ENCODE data around the gene DOK5.
A peak's percentile ranks its signal among the peaks of the same experiment; 100 is the strongest.
"Not testable (repeated sequence)": the region's sequence is repeated elsewhere in the genome, so short reads cannot be mapped to it uniquely, and the experiment has no call there.

The DOK5 gene

GRCh38 chr20:54470697-54471096 lies 4.7 kb upstream of the DOK5 start:
- Histone ChIP-seq H3K36me3 (ENCODE audit: control insufficient read depth in 1 of 2, insufficient read depth in 2 of 2, low read length in 2 of 2) (no peaks in the 10 kb centered on the region), H3K27me3 (ENCODE audit: low read depth, low read length) (no peaks in the 10 kb centered on the region), H3K9me3 (ENCODE audit: control insufficient read depth in 1 of 2, low read length in 2 of 2) (no peaks in the 10 kb centered on the region), H3K4me1 (ENCODE audit: control insufficient read depth in 1 of 2, insufficient read depth in 2 of 2, low read length in 2 of 2) (peaks cover 0 to 3% of the 10 kb centered on the region in 2 donors), H3K27ac (ENCODE audit: low read length) (no peak overlapping the region), H3K4me3 (ENCODE audit: low read depth in 1 of 2, low read length in 2 of 2) (no peak overlapping the region)

DNA sequence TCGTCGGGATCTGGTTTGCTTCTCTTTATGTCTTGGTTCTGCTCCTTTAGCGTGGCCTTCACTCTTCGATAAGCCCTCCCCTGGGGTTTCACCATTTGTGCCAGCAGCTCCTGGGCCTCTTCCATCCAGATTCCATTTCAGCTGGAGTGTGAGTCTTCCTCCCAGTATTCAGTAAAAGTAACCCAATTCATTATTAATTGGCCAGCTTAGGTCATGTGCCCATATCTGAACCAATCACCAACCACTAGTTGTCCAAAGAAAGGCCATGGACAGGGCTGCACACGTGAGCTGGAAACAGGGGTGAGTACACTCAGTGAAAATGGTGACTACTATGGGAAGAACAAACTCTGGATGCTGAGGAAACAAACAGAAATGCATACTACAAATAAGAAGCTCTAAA lies 2.8 kb upstream of the DOK5 start:
- H3K4me3 ChIP-seq (ENCODE audit: low read depth in 1 of 2, low read length in 2 of 2), result no peak overlapping the region
- peaks cover 0 to 11% of the 10 kb centered on the region in 2 donors for H3K4me1 ChIP-seq (ENCODE audit: control insufficient read depth in 1 of 2, insufficient read depth in 2 of 2, low read length in 2 of 2)
- no peaks in the 10 kb centered on the region for H3K36me3 ChIP-seq (ENCODE audit: control insufficient read depth in 1 of 2, insufficient read depth in 2 of 2, low read length in 2 of 2)
- H3K9me3 ChIP-seq (ENCODE audit: control insufficient read depth in 1 of 2, low read length in 2 of 2), result no peaks in the 10 kb centered on the region
- peaks cover 4% of the 10 kb centered on the region for H3K27me3 ChIP-seq (ENCODE audit: low read depth, low read length)
- no peak overlapping the region for H3K27ac ChIP-seq (ENCODE audit: low read length)

DNA sequence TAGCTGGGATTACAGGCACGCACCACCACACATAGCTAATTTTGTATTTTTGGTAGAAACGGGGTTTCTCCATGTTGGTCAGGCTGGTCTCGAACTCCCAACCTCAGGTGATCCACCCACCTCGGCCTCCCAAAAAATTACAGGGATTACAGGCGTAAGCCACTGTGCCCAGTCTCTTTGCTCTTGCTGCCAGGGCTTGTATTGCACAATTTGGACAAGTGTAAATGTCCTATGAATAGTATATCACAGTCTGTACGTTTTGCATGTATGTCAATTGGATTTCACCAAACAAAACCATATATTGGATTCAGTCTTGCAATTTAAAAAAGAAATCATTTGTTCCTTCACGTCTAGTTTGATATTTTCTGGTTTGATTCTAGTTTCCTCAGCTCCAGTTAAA lies 2.1 kb upstream of the DOK5 start:
- H3K27ac ChIP-seq (ENCODE audit: low read length), result no peak overlapping the region
- H3K36me3 ChIP-seq (ENCODE audit: control insufficient read depth in 1 of 2, insufficient read depth in 2 of 2, low read length in 2 of 2), result no peaks in the 10 kb centered on the region
- no peak overlapping the region for H3K4me3 ChIP-seq (ENCODE audit: low read depth in 1 of 2, low read length in 2 of 2)
- H3K9me3 ChIP-seq (ENCODE audit: control insufficient read depth in 1 of 2, low read length in 2 of 2), result no peaks in the 10 kb centered on the region
- H3K27me3 ChIP-seq (ENCODE audit: low read depth, low read length), result peaks cover 4% of the 10 kb centered on the region
- peaks cover 0 to 11% of the 10 kb centered on the region in 2 donors for H3K4me1 ChIP-seq (ENCODE audit: control insufficient read depth in 1 of 2, insufficient read depth in 2 of 2, low read length in 2 of 2)

DNA sequence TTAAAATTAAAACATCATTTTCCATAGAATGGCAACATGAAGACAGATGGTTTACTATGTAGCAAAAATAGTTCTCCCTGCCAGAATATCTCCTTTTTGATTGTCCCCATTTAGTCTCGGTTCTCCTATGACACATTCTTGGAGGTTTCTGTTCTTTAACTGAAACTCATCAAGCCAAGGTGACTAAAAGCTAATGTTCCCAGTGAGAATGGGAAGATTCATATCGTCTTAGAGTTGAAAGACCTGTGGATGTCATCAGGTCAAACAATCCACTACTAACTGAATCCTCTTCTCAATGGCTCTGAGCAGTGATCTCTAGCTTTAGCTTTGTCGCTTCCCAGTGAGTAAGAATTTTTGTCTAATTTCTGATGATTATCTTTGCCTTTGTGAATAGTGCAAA lies 1.3 kb upstream of the DOK5 start:
- no peak overlapping the region for H3K4me3 ChIP-seq (ENCODE audit: low read depth in 1 of 2, low read length in 2 of 2)
- H3K27ac ChIP-seq (ENCODE audit: low read length), result no peak overlapping the region
- H3K4me1 ChIP-seq (ENCODE audit: control insufficient read depth in 1 of 2, insufficient read depth in 2 of 2, low read length in 2 of 2), result peaks cover 0 to 11% of the 10 kb centered on the region in 2 donors
- H3K9me3 ChIP-seq (ENCODE audit: control insufficient read depth in 1 of 2, low read length in 2 of 2), result no peaks in the 10 kb centered on the region
- peaks cover 4% of the 10 kb centered on the region for H3K27me3 ChIP-seq (ENCODE audit: low read depth, low read length)
- H3K36me3 ChIP-seq (ENCODE audit: control insufficient read depth in 1 of 2, insufficient read depth in 2 of 2, low read length in 2 of 2), result no peaks in the 10 kb centered on the region

DNA sequence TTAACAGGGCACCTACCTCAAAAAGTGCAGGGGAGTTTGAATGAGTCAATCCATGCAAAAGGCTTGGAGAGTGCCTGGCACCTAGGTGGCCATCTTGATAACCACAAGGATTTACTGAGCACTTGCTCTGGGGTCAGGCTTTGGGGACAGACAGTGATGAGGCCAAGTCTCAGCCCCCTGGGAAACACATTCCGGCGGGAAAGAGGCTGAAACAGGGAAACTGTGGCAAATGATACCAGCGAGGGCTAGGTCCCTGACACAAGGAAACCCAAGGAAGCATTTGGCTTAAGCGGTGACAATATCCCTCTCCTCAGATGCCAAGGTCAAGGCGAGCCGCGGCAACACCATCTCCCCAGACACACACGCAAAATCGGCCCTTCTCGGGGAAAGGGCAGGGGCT lies 527 bp upstream of the DOK5 start:
- Histone ChIP-seq H3K4me1 (ENCODE audit: control insufficient read depth in 1 of 2, insufficient read depth in 2 of 2, low read length in 2 of 2) (peaks cover 0 to 11% of the 10 kb centered on the region in 2 donors), H3K9me3 (ENCODE audit: control insufficient read depth in 1 of 2, low read length in 2 of 2) (no peaks in the 10 kb centered on the region), H3K4me3 (ENCODE audit: low read depth in 1 of 2, low read length in 2 of 2) (peak overlapping the region in 1 of 2 donors; percentile 86), H3K27me3 (ENCODE audit: low read depth, low read length) (peaks cover 4% of the 10 kb centered on the region), H3K27ac (ENCODE audit: low read length) (no peak overlapping the region), H3K36me3 (ENCODE audit: control insufficient read depth in 1 of 2, insufficient read depth in 2 of 2, low read length in 2 of 2) (no peaks in the 10 kb centered on the region)

GRCh38 chr20:54476169-54477009 lies 996 bp downstream of the DOK5 start:
- Histone ChIP-seq H3K9me3 (ENCODE audit: control insufficient read depth in 1 of 2, low read length in 2 of 2) (no peaks in the 10 kb centered on the region), H3K4me1 (ENCODE audit: control insufficient read depth in 1 of 2, insufficient read depth in 2 of 2, low read length in 2 of 2) (peaks cover 0 to 11% of the 10 kb centered on the region in 2 donors), H3K4me3 (ENCODE audit: low read depth in 1 of 2, low read length in 2 of 2) (peak overlapping the region; percentile 65 to 86), H3K36me3 (ENCODE audit: control insufficient read depth in 1 of 2, insufficient read depth in 2 of 2, low read length in 2 of 2) (no peaks in the 10 kb centered on the region), H3K27ac (ENCODE audit: low read length) (no peak overlapping the region), H3K27me3 (ENCODE audit: low read depth, low read length) (peaks cover 4% of the 10 kb centered on the region)

DNA sequence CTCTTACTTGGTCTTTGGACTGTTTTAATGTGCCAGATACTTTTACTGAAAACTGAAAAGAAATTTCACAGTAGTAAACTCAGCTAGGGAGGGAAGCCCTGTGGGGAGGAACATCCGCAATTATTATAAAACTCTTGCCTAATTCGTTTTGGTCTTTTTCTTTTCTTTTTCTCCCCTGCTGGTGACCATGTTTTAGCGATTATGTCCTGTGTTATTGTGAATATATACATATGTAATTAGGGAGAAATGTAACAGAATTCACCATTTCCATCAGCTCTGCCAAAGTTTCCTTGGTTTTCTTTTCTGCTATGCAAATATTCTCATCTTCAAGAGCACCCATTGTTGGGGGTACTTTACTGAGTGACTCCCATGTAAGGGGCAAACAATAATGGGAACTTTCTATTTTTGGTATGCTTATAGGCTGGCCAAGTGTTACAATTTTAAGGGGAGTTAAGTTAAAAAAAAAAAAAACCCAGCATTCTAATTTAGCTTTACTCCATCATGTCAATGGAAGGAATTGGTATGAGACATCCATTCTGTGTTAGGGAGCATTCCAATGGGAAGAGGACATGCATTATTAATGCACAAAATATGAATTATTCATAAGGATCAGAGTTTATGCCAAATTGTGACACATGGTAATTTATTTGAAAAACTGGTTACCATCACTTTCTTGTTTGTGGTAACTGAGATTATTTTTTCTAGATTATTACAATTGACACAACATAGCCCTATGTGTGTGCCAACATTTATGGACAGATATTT lies 2.0 kb downstream of the DOK5 start:
- H3K9me3 ChIP-seq (ENCODE audit: control insufficient read depth in 1 of 2, low read length in 2 of 2), result no peaks in the 10 kb centered on the region
- H3K27me3 ChIP-seq (ENCODE audit: low read depth, low read length), result peaks cover 4% of the 10 kb centered on the region
- no peaks in the 10 kb centered on the region for H3K36me3 ChIP-seq (ENCODE audit: control insufficient read depth in 1 of 2, insufficient read depth in 2 of 2, low read length in 2 of 2)
- H3K4me3 ChIP-seq (ENCODE audit: low read depth in 1 of 2, low read length in 2 of 2), result peak overlapping the region; percentile 5 to 86
- H3K27ac ChIP-seq (ENCODE audit: low read length), result no peak overlapping the region
- H3K4me1 ChIP-seq (ENCODE audit: control insufficient read depth in 1 of 2, insufficient read depth in 2 of 2, low read length in 2 of 2), result peaks cover 0 to 11% of the 10 kb centered on the region in 2 donors

DNA sequence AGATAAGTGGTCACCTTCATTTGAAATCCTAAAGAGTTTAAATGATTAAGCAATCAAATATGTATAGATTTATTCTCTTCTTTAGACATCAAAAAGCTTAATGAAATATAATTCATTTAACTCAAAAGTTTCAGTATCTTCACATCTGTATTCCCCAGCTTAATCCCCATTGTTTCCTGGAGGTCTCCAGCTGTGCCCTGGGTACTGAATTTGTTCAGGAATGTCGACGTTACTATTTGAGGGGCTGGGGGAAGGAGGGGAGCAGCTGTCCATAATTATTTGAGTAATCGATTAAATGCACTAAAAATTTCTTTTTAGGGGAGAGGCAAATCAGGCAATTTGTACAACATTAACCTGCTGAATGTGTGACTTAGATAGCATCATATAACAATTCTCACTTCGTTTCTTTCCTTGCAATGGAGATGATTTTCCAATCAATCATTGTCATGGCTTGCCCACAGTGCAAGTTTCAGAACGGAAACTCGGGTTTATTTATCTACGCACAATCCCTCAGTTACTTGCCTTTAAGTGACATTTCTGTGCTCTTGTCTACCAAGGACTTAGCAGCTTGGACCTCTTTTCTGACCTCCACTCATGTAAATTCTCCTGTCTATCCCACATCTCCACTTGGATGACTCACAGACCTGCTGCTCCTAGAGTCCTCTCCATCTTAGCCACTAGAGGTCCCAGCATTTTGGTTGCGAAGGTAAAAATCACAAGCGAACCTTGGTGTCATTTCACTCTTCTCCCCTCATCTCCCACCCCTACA lies 3.9 kb downstream of the DOK5 start:
- Histone ChIP-seq H3K4me1 (ENCODE audit: control insufficient read depth in 1 of 2, insufficient read depth in 2 of 2, low read length in 2 of 2) (peaks cover 0 to 11% of the 10 kb centered on the region in 2 donors), H3K9me3 (ENCODE audit: control insufficient read depth in 1 of 2, low read length in 2 of 2) (no peaks in the 10 kb centered on the region), H3K27me3 (ENCODE audit: low read depth, low read length) (peaks cover 4% of the 10 kb centered on the region), H3K27ac (ENCODE audit: low read length) (no peak overlapping the region), H3K36me3 (ENCODE audit: control insufficient read depth in 1 of 2, insufficient read depth in 2 of 2, low read length in 2 of 2) (no peaks in the 10 kb centered on the region), H3K4me3 (ENCODE audit: low read depth in 1 of 2, low read length in 2 of 2) (no peak overlapping the region)

DNA sequence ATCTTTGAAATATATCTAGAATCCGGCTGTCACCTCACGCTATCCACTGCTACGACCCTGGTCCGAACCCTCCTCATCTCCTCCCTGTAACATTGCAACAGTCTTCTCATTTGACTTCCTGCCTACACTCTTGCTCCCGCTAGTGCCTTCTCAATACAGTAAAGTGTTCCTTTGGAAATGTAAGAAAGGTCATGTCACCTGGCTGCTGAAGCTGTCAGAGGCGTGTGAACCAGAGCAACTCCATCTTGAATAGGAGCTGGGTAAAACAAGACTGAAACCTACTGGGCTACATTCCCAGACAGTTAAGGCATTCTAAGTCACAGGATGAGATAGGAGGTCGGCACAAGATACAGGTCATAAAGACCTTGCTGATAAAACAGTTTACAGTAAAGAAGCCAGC lies 4.5 kb downstream of the DOK5 start:
- not testable (repeated sequence) for H3K9me3 ChIP-seq (ENCODE audit: control insufficient read depth in 1 of 2, low read length in 2 of 2)
- peaks cover 0 to 11% of the 10 kb centered on the region in 2 donors for H3K4me1 ChIP-seq (ENCODE audit: control insufficient read depth in 1 of 2, insufficient read depth in 2 of 2, low read length in 2 of 2)

GRCh38 chr20:54481442-54481841 lies 6.0 kb downstream of the DOK5 start:
- H3K4me3 ChIP-seq (ENCODE audit: low read depth in 1 of 2, low read length in 2 of 2), result no peak overlapping the region
- peaks cover 3% of the 10 kb centered on the region for H3K27me3 ChIP-seq (ENCODE audit: low read depth, low read length)
- no peaks in the 10 kb centered on the region for H3K36me3 ChIP-seq (ENCODE audit: control insufficient read depth in 1 of 2, insufficient read depth in 2 of 2, low read length in 2 of 2)
- peaks cover 0 to 1% of the 10 kb centered on the region in 2 donors for H3K4me1 ChIP-seq (ENCODE audit: control insufficient read depth in 1 of 2, insufficient read depth in 2 of 2, low read length in 2 of 2)
- H3K9me3 ChIP-seq (ENCODE audit: control insufficient read depth in 1 of 2, low read length in 2 of 2), result no peaks in the 10 kb centered on the region
- no peak overlapping the region for H3K27ac ChIP-seq (ENCODE audit: low read length)

More for the DNA sequence above, 4.5 kb downstream of the DOK5 start:
- not testable (repeated sequence) for H3K4me3 ChIP-seq (ENCODE audit: low read depth in 1 of 2, low read length in 2 of 2); H3K27ac ChIP-seq (ENCODE audit: low read length); H3K36me3 ChIP-seq (ENCODE audit: control insufficient read depth in 1 of 2, insufficient read depth in 2 of 2, low read length in 2 of 2); H3K27me3 ChIP-seq (ENCODE audit: low read depth, low read length)

- no peaks in the 10 kb centered on the region for H3K9me3 ChIP-seq (ENCODE audit: control insufficient read depth in 1 of 2, low read length in 2 of 2)
- no peaks in the 10 kb centered on the region for H3K27me3 ChIP-seq (ENCODE audit: low read depth, low read length)
- no peaks in the 10 kb centered on the region for H3K4me1 ChIP-seq (ENCODE audit: control insufficient read depth in 1 of 2, insufficient read depth in 2 of 2, low read length in 2 of 2)
- no peaks in the 10 kb centered on the region for H3K36me3 ChIP-seq (ENCODE audit: control insufficient read depth in 1 of 2, insufficient read depth in 2 of 2, low read length in 2 of 2)
- H3K4me3 ChIP-seq (ENCODE audit: low read depth in 1 of 2, low read length in 2 of 2), result no peak overlapping the region
- H3K27ac ChIP-seq (ENCODE audit: low read length), result no peak overlapping the region
These were observed 10.2 kb downstream of the DOK5 start for GRCh38 chr20:54485631-54486030.
